ENCODE results near the gene PIK3CG.

Gene PIK3CG

DNA sequence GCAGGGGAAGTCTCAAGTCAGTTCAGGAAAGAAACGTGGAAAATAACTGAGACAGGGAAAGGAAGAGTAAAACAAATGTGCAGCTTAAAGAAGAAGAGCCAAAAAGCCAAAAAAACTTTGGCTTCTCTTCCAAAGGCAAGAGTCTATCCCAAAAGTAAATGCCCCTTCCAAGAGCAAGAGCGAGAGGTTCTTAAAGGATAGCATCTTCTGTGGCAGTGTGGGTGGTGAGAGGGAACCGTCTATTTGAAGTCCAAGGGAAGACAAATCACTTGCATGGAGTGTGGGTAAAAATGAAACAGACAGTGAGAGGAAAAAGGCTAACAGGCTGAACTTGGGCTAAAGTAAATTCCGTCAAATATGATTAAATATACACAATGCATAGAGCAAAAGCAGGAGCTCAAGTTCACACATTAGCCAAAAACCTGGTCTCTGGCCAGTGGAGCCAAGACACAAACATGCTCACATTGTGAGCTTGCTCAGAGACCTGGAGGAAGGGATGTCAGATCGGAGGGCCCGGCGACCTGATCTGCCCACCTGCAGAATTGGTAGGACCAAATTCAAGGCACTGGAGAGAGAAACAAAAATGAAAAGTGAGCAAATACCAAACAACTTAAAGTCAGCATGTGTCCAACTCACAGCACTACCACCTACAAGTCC, 87.0 kb downstream of the PIK3CG start:
- TF ChIP-seq, protein P1, sequence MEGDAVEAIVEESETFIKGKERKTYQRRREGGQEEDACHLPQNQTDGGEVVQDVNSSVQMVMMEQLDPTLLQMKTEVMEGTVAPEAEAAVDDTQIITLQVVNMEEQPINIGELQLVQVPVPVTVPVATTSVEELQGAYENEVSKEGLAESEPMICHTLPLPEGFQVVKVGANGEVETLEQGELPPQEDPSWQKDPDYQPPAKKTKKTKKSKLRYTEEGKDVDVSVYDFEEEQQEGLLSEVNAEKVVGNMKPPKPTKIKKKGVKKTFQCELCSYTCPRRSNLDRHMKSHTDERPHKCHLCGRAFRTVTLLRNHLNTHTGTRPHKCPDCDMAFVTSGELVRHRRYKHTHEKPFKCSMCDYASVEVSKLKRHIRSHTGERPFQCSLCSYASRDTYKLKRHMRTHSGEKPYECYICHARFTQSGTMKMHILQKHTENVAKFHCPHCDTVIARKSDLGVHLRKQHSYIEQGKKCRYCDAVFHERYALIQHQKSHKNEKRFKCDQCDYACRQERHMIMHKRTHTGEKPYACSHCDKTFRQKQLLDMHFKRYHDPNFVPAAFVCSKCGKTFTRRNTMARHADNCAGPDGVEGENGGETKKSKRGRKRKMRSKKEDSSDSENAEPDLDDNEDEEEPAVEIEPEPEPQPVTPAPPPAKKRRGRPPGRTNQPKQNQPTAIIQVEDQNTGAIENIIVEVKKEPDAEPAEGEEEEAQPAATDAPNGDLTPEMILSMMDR (IDR thresholded peaks at IDR 0.05): no peak

DNA sequence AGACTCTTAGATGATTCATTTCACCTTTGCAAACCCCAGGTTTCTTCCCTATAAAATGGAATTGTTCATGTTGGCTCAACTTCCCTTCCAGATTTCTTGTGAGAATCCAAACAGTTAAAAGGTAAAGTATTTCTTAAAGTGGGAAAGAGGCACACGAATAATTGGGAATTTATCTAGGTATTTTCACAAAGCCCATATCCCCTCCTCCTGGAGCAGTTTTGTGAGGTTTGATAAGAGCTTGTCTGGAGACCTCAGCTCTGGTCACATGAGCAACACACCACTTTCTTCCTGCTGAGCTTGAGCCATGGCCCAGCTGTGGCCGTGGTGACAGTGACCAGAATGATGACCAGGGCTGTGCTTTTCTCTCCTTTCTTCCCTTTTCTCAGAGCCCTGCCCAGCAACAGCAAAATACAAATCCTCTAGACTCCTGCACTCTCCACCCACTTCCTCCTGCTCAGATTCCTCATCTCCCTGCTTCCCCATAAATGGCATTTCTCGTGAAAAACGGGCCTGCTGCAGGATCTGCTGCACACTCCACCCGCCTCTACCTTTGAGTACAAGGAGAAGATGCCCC, 87.7 kb downstream of the PIK3CG start:
- TF ChIP-seq, protein P1 (IDR thresholded peaks at IDR 0.05): no peak

DNA sequence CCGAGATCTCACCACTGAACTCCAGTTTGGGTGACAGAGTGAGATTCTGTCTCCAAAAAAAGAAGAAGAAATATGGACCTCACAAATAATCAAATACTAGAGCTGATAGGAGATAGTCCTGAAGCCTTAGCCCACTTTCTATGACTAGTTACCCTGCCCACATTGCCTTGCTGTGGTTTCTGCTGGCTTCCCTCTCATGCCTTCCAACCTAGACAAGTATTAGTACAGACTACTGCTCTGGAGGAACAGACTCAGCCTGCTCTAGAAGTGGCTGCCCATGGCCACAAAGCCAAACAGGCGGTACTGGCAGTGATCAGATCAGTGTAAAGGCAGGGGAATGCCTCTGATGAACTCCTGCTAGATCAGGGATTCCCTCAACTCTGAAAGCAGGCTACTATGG, 89.8 kb downstream of the PIK3CG start:
- TF ChIP-seq, protein P1 (IDR thresholded peaks at IDR 0.05): no peak
